Loucy (cell line): ENCODE measurements around the gene NRP1.

Experiments used
- CTCF ChIP-seq: fragments of 200-600 bp; sonication (generic); conservative IDR thresholded peaks from 2 replicates; pipeline ENCODE4 v1.5.1; 2014; ENCODE audit warnings: mild to moderate bottlenecking, antibody characterized with exemption, low read length
- EZH2phosphoT487 ChIP-seq: fragments of 200-600 bp; IDR thresholded peaks from 2 replicates; pipeline ENCODE4 v1.6.1; 2018; ENCODE audit warnings: antibody characterized with exemption, mild to moderate bottlenecking, moderate library complexity, borderline replicate concordance

GRCh38 chr10:33382216-33382600, 47.7 kb upstream of the NRP1 start:
- TF ChIP-seq CTCF = no peak
- no peak for TF ChIP-seq EZH2phosphoT487
